GM12878 (cell line): ENCODE measurements around the gene RABGGTB. TPM values are rescaled to one million over a fixed set of nuclear protein-coding genes. Genes with fewer than 3 reads are reported as not detected.

Source experiments
- ATF7 ChIP-seq: fragments of 450-650 bp; IDR thresholded peaks from 2 replicates; pipeline ENCODE4 v1.6.1; 2016; ENCODE audit warnings: low read depth, mild to moderate bottlenecking
- EED ChIP-seq: sonication (generic); IDR thresholded peaks from 2 replicates; pipeline ENCODE4 v1.6.1; 2016; ENCODE audit warnings: antibody characterized with exemption, low read depth
- EP300 ChIP-seq, 2 experiments: fragments of 150-350 bp in 1 of 2; IDR thresholded peaks; 2 replicates each; pipeline ENCODE4 v1.6.1; 2011 to 2012; ENCODE audit warnings: low read depth in 2 of 2, low read length in 2 of 2, borderline replicate concordance in 1 of 2, improper control_type of control experiment in 1 of 2, inconsistent platforms in 1 of 2; ENCODE audit not compliant: control insufficient read depth in 1 of 2
- KLF5 ChIP-seq: fragments of 450-650 bp; IDR thresholded peaks from 2 replicates; pipeline ENCODE4 v1.6.1; 2014; ENCODE audit warnings: mild to moderate bottlenecking; ENCODE audit not compliant: partially characterized antibody
- MEF2A ChIP-seq: IDR thresholded peaks from 2 replicates; pipeline ENCODE4 v1.6.1; 2011; ENCODE audit warnings: low read depth, mild to moderate bottlenecking, low read length, moderate library complexity; ENCODE audit not compliant: insufficient read depth
- NR2F1 ChIP-seq: fragments of 450-650 bp; conservative IDR thresholded peaks from 2 replicates; pipeline ENCODE4 v1.6.1; 2017; ENCODE audit warnings: mild to moderate bottlenecking
- POLR2AphosphoS2 ChIP-seq: IDR thresholded peaks from 2 replicates; pipeline ENCODE4 v1.6.1; 2011; ENCODE audit warnings: low read depth, mild to moderate bottlenecking, low read length, improper control_type of control experiment, moderate library complexity
- POU2F2 ChIP-seq: IDR thresholded peaks from 3 replicates; pipeline ENCODE4 v1.6.1; 2011; ENCODE audit warnings: low read depth, mild to moderate bottlenecking, low read length, borderline replicate concordance
- RELA ChIP-seq: fragments of 450-650 bp; IDR thresholded peaks from 2 replicates; pipeline ENCODE4 v1.8.0; 2014; ENCODE audit warnings: borderline replicate concordance; ENCODE audit not compliant: partially characterized antibody
- RUNX3 ChIP-seq: IDR thresholded peaks from 2 replicates; pipeline ENCODE4 v1.6.1; 2012; ENCODE audit warnings: low read length, inconsistent platforms
- SIN3A ChIP-seq: IDR thresholded peaks from 2 replicates; pipeline ENCODE4 v1.6.1; 2012; ENCODE audit warnings: low read depth, low read length, improper control_type of control experiment
- SUPT20H ChIP-seq: IDR thresholded peaks from 2 replicates; pipeline ENCODE4 v1.6.1; 2011; ENCODE audit warnings: low read depth, mild to moderate bottlenecking, low read length, moderate library complexity, borderline replicate concordance; ENCODE audit not compliant: control insufficient read depth
- TCF3 ChIP-seq: IDR thresholded peaks from 2 replicates; pipeline ENCODE4 v1.6.1; 2012; ENCODE audit warnings: low read depth, mild to moderate bottlenecking, low read length, borderline replicate concordance; ENCODE audit not compliant: insufficient read depth
- WRNIP1 ChIP-seq: IDR thresholded peaks from 2 replicates; pipeline ENCODE4 v1.6.1; 2011; ENCODE audit warnings: low read depth, low read length, improper control_type of control experiment, borderline replicate concordance
- polyA plus RNA-seq, 11 experiments: library from polyadenylated mRNA; depleted of rRNA in 4 of 11; unstranded in 6 of 11; stranded (reverse) in 5 of 11; fragments of >200 nt; fragmentation: Nextera tagmentation in 4 of 11; fragmentation: Illumina TruSeq in 1 of 11; extraction: Ambion mirVana in 4 of 11; extraction: Trizol in 1 of 11; gene quantifications; 1 replicate in 1 of 11; 2 replicates in 10 of 11; pipeline versions ENCODE4 v1.2.1 to v1.2.3, GENCODE V29; 2011 to 2016; ENCODE audit warnings: inconsistent platforms in 2 of 11, missing spikeins in 2 of 11, low read depth in 1 of 11
- total RNA-seq, 4 experiments: library from RNA; depleted of rRNA in 3 of 4; stranded (reverse); fragments of >200 nt in 3 of 4; fragmentation: Illumina TruSeq in 1 of 4; extraction: Trizol in 1 of 4; gene quantifications; 2 replicates each; pipeline versions ENCODE4 v1.2.1 to v1.2.3, GENCODE V29; 2013 to 2021
- TF ChIP-seq, protein P1 (sequence below): IDR thresholded peaks from 2 replicates; pipeline ENCODE4 v1.6.1; 2012; ENCODE audit warnings: mild to moderate bottlenecking, low read depth, low read length
- TF ChIP-seq, protein P2 (sequence below): IDR thresholded peaks from 2 replicates; pipeline ENCODE4 v1.6.1; 2011; ENCODE audit warnings: low read depth, mild to moderate bottlenecking, low read length, moderate library complexity, borderline replicate concordance; ENCODE audit errors: extremely low read depth
- TF ChIP-seq, protein P3 (sequence below): fragments of 450-650 bp; IDR thresholded peaks from 2 replicates; pipeline ENCODE4 v1.6.1; 2017; ENCODE audit warnings: mild to moderate bottlenecking, low read depth, inconsistent platforms; ENCODE audit not compliant: poor library complexity, severe bottlenecking
- TF ChIP-seq, protein P4 (sequence below): IDR thresholded peaks from 2 replicates; pipeline ENCODE4 v1.6.1; 2011; ENCODE audit warnings: borderline replicate concordance, low read depth, mild to moderate bottlenecking, moderate library complexity, mixed read lengths, low read length; ENCODE audit not compliant: insufficient read depth; ENCODE audit errors: extremely low read length
- TF ChIP-seq, protein P5 (sequence below): IDR thresholded peaks from 2 replicates; pipeline ENCODE4 v1.6.1; 2012; ENCODE audit warnings: low read depth, low read length, improper control_type of control experiment

Gene RABGGTB
- total and polyA plus RNA-seq, 10 of the 15 experiments (the other 5 are each of a cell fraction or from before 2014, with no cell fraction given), result 50.5 to 213 (median 157) TPM

DNA sequence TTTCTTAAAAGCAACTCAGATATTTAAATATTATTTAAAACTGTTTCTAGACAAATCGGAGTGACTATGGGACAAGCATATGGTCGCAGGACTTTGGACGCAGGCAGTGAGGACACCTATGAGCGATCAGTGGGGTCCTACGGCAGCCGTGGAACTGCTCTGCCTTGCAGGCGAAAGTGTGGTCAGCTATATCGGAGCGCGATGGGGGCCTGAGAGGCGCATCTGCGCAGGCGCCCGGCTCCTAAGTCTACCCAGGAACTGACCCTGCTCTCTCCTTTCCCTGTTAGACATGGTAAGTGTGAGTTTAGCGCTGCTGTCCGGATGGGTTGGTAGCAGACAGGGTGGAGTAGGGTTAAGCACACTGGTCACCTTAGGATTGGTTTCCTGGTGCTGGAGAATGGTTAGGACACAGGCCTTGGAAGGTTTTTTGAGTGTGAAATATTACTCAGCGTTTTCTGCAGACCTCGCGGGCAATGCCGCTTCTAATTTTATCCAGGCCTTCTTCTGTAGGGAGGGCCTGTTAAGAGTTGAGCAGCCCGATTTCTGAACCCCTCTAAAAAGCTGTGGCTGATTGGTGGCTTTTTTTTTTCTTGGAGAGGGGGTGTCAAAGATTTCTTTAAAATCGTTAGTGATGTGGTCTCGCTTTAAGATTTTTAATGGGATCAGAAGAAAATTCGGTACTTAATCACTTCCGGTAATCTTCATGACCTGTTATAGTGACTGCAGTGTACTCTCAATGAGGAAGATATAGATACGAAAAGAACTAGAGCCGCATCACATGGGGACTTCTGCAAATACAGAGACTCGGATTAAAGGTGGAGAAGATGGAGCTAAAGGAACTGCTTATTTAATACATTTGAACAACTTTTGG, at the start of gene RABGGTB (continued):
- TF ChIP-seq, protein P1, sequence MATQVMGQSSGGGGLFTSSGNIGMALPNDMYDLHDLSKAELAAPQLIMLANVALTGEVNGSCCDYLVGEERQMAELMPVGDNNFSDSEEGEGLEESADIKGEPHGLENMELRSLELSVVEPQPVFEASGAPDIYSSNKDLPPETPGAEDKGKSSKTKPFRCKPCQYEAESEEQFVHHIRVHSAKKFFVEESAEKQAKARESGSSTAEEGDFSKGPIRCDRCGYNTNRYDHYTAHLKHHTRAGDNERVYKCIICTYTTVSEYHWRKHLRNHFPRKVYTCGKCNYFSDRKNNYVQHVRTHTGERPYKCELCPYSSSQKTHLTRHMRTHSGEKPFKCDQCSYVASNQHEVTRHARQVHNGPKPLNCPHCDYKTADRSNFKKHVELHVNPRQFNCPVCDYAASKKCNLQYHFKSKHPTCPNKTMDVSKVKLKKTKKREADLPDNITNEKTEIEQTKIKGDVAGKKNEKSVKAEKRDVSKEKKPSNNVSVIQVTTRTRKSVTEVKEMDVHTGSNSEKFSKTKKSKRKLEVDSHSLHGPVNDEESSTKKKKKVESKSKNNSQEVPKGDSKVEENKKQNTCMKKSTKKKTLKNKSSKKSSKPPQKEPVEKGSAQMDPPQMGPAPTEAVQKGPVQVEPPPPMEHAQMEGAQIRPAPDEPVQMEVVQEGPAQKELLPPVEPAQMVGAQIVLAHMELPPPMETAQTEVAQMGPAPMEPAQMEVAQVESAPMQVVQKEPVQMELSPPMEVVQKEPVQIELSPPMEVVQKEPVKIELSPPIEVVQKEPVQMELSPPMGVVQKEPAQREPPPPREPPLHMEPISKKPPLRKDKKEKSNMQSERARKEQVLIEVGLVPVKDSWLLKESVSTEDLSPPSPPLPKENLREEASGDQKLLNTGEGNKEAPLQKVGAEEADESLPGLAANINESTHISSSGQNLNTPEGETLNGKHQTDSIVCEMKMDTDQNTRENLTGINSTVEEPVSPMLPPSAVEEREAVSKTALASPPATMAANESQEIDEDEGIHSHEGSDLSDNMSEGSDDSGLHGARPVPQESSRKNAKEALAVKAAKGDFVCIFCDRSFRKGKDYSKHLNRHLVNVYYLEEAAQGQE, result no peak; the same call in 1 of the 2 replicates
- TF ChIP-seq EP300 (IDR thresholded peaks at IDR 0.05; ENCODE audit: borderline replicate concordance in 1 of 2, control insufficient read depth in 1 of 2, low read depth in 2 of 2, low read length in 2 of 2), result no peak
- peak; percentile 96 for TF ChIP-seq POLR2AphosphoS2
- TF ChIP-seq POU2F2, result peak; percentile 96
- no peak for TF ChIP-seq ATF7
- TF ChIP-seq NR2F1, result 0 out of 2 replicates have a peak, but pooled peaks have one; percentile 46
- 0 out of 2 replicates have a peak, but pooled peaks have one; percentile 48 for TF ChIP-seq MEF2A
- TF ChIP-seq, protein P2, sequence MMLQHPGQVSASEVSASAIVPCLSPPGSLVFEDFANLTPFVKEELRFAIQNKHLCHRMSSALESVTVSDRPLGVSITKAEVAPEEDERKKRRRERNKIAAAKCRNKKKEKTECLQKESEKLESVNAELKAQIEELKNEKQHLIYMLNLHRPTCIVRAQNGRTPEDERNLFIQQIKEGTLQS, result no peak
- TF ChIP-seq SIN3A, result peak; percentile 79; the same call in 1 of the 2 replicates
- peak; percentile 11; the same call in 1 of the 2 replicates for TF ChIP-seq EED
- TF ChIP-seq RUNX3, result peak; percentile 54
- TF ChIP-seq KLF5, result no peak
- TF ChIP-seq TCF3, result peak; percentile 84; the same call in 1 of the 2 replicates
- TF ChIP-seq WRNIP1, result 0 out of 2 replicates have a peak, but pooled peaks have one; percentile 44
- peak; percentile 39 for TF ChIP-seq RELA
- no peak for TF ChIP-seq SUPT20H
- TF ChIP-seq, protein P3, sequence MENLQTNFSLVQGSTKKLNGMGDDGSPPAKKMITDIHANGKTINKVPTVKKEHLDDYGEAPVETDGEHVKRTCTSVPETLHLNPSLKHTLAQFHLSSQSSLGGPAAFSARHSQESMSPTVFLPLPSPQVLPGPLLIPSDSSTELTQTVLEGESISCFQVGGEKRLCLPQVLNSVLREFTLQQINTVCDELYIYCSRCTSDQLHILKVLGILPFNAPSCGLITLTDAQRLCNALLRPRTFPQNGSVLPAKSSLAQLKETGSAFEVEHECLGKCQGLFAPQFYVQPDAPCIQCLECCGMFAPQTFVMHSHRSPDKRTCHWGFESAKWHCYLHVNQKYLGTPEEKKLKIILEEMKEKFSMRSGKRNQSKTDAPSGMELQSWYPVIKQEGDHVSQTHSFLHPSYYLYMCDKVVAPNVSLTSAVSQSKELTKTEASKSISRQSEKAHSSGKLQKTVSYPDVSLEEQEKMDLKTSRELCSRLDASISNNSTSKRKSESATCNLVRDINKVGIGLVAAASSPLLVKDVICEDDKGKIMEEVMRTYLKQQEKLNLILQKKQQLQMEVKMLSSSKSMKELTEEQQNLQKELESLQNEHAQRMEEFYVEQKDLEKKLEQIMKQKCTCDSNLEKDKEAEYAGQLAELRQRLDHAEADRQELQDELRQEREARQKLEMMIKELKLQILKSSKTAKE, result peak; percentile 9
- TF ChIP-seq, protein P4, sequence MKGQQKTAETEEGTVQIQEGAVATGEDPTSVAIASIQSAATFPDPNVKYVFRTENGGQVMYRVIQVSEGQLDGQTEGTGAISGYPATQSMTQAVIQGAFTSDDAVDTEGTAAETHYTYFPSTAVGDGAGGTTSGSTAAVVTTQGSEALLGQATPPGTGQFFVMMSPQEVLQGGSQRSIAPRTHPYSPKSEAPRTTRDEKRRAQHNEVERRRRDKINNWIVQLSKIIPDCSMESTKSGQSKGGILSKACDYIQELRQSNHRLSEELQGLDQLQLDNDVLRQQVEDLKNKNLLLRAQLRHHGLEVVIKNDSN, result no peak
- TF ChIP-seq, protein P5, sequence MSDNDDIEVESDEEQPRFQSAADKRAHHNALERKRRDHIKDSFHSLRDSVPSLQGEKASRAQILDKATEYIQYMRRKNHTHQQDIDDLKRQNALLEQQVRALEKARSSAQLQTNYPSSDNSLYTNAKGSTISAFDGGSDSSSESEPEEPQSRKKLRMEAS, result peak; percentile 96
